Measurements from ENCODE around the gene OTOG. TPM values are rescaled to one million over a fixed set of nuclear protein-coding genes. Genes with fewer than 3 reads are reported as not detected.

The OTOG gene
- total RNA-seq, 1 experiment from 2014 or later: 0.35 TPM

GRCh38 chr11:17655682-17656081, 108.6 kb downstream of the OTOG start:
- Histone ChIP-seq H3K79me1 (ENCODE audit: insufficient read depth, low read depth, low read length, poor library complexity, severe bottlenecking) (no peaks in the 10 kb centered on the region), H3T11ph (ENCODE audit: low read length) (no peak overlapping the region), H3K27me3 (ENCODE audit: insufficient read depth, low read length) (no peaks in the 10 kb centered on the region; the same call in 1 of the 2 replicates), H3K18ac (ENCODE audit: insufficient read length, low read depth, low read length) (no peak overlapping the region), H2BK5ac (ENCODE audit: insufficient read length, low read length) (no peak overlapping the region), H3K9me3 (ENCODE audit: control insufficient read depth, low read depth, low read length) (no peaks in the 10 kb centered on the region), H4K20me1 (ENCODE audit: control insufficient read depth, insufficient read depth, insufficient read length) (no peaks in the 10 kb centered on the region), H3K4ac (ENCODE audit: low read depth, low read length) (no peak overlapping the region), H3K14ac (ENCODE audit: insufficient read depth, low read length) (no peak overlapping the region), H3K27ac (ENCODE audit: insufficient read length, low read depth, low read length) (no peak overlapping the region), H4K5ac (ENCODE audit: insufficient read length, low read depth, low read length) (no peak overlapping the region), H4K91ac (ENCODE audit: insufficient read length, low read depth, low read length) (no peak overlapping the region), H2AFZ (ENCODE audit: low read length) (no peak overlapping the region), H2BK12ac (ENCODE audit: insufficient read length, low read depth, low read length) (no peak overlapping the region), H3K23ac (ENCODE audit: insufficient read length, low read depth, low read length) (no peak overlapping the region), H2BK20ac (ENCODE audit: low read depth, low read length, poor library complexity, severe bottlenecking) (no peak overlapping the region), H3K4me1 (ENCODE audit: insufficient read depth, low read length) (no peaks in the 10 kb centered on the region), H3K79me2 (ENCODE audit: insufficient read depth, low read length) (no peaks in the 10 kb centered on the region), H2BK15ac (ENCODE audit: low read depth, low read length) (no peak overlapping the region), H3K4me2 (ENCODE audit: insufficient read depth, insufficient read length, low read length) (no peak overlapping the region), H3K9ac (ENCODE audit: extremely low read depth, insufficient read length, low read length) (no peak overlapping the region), H2AK5ac (ENCODE audit: insufficient read length, low read length) (no peak overlapping the region), H3K23me2 (ENCODE audit: insufficient read length, low read depth, low read length, poor library complexity, severe bottlenecking) (no peaks in the 10 kb centered on the region), H3K56ac (ENCODE audit: insufficient read length, low read depth, low read length) (no peak overlapping the region), H4K8ac (replicated peaks; ENCODE audit: insufficient read length, low read depth, low read length) (no peak overlapping the region), H2BK120ac (ENCODE audit: low read depth, low read length, poor library complexity, severe bottlenecking) (no peak overlapping the region)
- Mint-ChIP-seq H3K27me3 (ENCODE audit: low read depth) (peaks cover 33% of the 10 kb centered on the region), H3K27ac (no peak overlapping the region), H3K36me3 (ENCODE audit: insufficient read depth in 1 of 3, low read depth in 3 of 3) (peaks cover 0 to 4% (median 0%) of the 10 kb centered on the region in 3 experiments; a peak in 3 of 7 replicates), H3K4me3 (no peak overlapping the region), H3K9me3 (peaks cover 13 to 15% of the 10 kb centered on the region in 2 experiments), H3K4me1 (peaks cover 10 to 16% of the 10 kb centered on the region in 2 experiments)
- TF ChIP-seq CTCF (conservative IDR thresholded peaks at IDR 0.05): no peak
- no peak for DNase-seq
- 100% methylated on average over 1 of the region's 2 CpGs for WGBS (ENCODE audit: extremely low coverage, insufficient read length, low lambda C conversion rate)
